Fibroblast of the aortic adventitia (primary cell): ENCODE results near the gene RLN3. TPM values are rescaled to one million over a fixed set of nuclear protein-coding genes. Genes with fewer than 3 reads are reported as not detected.
"Not testable (repeated sequence)": the region's sequence is repeated elsewhere in the genome, so short reads cannot be mapped to it uniquely, and the experiment has no call there.

Experiments
- DNase-seq: peaks from one replicate; pipeline ENCODE4 v3.0.0-alpha.2; 2010; ENCODE audit warnings: low read depth
- H3K4me3 ChIP-seq: 2 replicates; pipeline ENCODE4 v1.5.1; 2011; ENCODE audit warnings: low read depth, mild to moderate bottlenecking, control low read depth, low read length, moderate library complexity
- total RNA-seq: library from RNA; depleted of rRNA; stranded (reverse); fragments of >200 nt; gene quantifications from 2 replicates; pipeline ENCODE4 v1.2.3, GENCODE V29; 2012; ENCODE audit warnings: low replicate concordance
- TF ChIP-seq, protein P1 (sequence below): IDR thresholded peaks from 2 replicates; pipeline ENCODE4 v1.5.1; 2011; ENCODE audit warnings: mild to moderate bottlenecking, low read length, control low read depth, inconsistent platforms; ENCODE audit not compliant: insufficient read depth

Gene RLN3
- total RNA-seq, 1 donor = not detected

DNA sequence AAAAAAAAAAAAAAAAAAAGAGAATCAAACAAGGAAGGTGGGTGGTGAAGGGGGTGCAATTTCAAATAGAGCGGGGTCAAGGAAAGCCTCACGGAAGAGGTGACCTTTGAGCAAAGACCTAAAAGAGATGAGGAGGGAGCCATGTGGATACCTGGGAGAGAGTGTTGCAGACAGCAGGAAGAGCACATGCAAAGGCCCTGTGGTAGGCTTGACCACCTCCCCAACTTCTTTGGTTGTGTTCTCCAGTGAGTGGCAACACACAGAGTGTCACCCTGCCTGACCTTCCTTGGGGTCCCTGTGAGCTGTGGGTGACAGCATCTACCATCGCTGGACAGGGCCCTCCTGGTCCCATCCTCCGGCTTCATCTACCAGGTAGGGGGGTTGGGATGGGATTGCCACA lies 22.6 kb downstream of the RLN3 start:
- H3K4me3 ChIP-seq = no peak overlapping the region
- DNase-seq = no peak
- TF ChIP-seq, protein P1, sequence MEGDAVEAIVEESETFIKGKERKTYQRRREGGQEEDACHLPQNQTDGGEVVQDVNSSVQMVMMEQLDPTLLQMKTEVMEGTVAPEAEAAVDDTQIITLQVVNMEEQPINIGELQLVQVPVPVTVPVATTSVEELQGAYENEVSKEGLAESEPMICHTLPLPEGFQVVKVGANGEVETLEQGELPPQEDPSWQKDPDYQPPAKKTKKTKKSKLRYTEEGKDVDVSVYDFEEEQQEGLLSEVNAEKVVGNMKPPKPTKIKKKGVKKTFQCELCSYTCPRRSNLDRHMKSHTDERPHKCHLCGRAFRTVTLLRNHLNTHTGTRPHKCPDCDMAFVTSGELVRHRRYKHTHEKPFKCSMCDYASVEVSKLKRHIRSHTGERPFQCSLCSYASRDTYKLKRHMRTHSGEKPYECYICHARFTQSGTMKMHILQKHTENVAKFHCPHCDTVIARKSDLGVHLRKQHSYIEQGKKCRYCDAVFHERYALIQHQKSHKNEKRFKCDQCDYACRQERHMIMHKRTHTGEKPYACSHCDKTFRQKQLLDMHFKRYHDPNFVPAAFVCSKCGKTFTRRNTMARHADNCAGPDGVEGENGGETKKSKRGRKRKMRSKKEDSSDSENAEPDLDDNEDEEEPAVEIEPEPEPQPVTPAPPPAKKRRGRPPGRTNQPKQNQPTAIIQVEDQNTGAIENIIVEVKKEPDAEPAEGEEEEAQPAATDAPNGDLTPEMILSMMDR = no peak

DNA sequence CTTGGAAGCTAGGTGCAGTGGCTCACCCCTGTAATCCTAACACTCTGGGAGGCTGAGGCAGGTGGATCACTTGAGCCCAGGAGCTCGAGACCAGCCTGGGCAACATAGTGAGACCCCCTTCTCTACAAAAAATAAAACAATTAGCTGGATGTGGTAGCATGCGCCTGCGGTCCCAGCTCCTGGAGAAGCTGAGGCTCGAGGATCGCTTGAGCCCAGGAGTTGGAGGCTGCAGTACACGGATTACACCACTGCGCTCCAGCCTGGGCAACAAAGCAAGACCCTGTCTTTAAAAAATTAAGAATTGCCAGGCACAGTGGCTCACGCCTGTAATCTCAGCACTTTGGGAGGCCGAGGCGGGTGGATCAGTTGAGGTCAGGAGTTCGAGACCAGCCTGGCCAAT lies 23.0 kb downstream of the RLN3 start:
- not testable (repeated sequence) for DNase-seq, H3K4me3 ChIP-seq

DNA sequence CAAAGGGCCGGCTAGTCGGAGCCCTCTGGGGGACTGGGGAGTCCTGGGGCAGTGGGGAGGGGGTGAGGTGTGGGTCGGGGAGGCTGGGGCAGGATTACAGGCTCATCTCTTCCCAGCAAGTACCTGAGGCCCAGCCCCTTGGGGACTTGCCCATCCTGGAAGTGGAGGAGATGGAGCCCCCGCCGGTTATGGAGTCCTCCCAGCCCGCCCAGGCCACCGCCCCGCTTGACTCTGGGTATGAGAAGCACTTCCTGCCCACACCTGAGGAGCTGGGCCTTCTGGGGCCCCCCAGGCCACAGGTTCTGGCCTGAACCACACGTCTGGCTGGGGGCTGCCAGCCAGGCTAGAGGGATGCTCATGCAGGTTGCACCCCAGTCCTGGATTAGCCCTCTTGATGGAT lies 24.0 kb downstream of the RLN3 start:
- H3K4me3 ChIP-seq = no peak overlapping the region
- TF ChIP-seq, protein P1 = no peak
- DNase-seq = no peak

DNA sequence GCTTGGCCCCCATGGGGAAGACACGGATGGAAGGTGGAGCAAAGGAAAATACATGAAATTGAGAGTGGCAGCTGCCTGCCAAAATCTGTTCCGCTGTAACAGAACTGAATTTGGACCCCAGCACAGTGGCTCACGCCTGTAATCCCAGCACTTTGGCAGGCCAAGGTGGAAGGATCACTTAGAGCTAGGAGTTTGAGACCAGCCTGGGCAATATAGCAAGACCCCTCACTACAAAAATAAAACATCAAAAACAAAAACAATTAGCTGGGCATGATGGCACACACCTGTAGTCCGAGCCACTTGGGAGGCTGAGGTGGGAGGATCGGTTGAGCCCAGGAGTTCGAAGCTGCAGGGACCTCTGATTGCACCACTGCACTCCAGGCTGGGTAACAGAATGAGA lies 24.5 kb downstream of the RLN3 start:
- no peak overlapping the region for H3K4me3 ChIP-seq
- TF ChIP-seq, protein P1 = no peak
- no peak for DNase-seq

DNA sequence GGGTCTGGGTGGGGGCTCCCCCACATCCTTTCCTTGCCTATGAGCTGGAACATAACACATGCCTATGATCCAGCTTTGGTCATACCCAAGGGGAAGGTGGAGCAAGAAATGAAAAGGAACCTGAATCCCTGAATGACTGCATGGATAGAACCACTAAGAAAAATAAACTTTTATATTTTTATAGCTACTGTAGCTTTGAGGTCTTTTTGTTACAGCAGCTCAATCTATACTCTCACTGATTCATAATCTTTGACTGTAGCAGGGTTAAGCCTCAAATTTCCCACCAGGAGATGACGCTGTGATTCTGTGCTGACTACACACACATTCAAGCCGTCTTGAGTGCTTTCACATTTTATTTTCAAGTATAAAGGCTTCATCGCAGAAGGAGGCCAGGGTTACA lies 25.1 kb downstream of the RLN3 start:
- no peak for DNase-seq
- TF ChIP-seq, protein P1 = no peak
- no peak overlapping the region for H3K4me3 ChIP-seq

DNA sequence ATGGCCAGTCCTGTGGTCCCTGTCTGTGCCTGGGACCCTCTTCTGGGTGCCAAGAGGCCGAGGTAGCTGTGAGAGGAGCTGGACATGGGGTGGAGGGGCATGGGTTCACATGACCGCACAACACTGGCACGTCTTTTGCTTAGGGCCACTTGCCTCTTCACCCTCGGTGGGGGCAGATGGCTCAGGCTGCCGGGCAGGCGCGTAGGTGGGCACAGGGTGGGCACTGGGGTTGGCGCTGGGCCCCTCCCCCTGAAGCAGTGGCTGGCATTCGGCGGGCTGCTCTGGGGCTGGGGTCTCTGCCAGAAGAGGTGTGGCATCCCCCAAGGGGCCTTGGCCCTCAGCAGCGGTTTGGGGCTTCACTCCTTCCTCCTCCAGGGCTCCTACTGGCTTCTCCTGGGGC lies 25.6 kb downstream of the RLN3 start:
- H3K4me3 ChIP-seq = no peak overlapping the region
- TF ChIP-seq, protein P1 = no peak
- no peak for DNase-seq

DNA sequence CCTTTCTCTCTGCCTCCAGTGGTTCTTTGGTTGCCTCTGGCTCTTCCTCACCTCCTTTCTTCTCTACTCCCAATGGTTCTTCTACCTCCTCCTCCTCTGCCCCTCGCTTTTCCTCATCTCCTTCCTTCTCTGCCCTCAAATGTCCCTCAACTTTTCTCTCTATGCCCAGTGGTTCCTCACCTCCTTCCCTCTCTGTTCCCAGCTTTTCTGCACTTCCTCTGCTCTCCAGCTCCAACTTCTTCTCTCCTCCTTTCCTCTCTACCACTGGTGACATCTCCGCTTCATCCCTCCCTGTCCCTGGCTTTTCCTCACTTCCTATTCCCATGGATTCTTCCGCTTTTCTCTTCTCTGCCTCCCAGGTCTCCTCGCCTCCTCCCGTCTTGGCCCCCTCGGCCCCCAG lies 26.2 kb downstream of the RLN3 start:
- TF ChIP-seq, protein P1 = no peak
- H3K4me3 ChIP-seq = no peak overlapping the region
- DNase-seq = no peak

DNA sequence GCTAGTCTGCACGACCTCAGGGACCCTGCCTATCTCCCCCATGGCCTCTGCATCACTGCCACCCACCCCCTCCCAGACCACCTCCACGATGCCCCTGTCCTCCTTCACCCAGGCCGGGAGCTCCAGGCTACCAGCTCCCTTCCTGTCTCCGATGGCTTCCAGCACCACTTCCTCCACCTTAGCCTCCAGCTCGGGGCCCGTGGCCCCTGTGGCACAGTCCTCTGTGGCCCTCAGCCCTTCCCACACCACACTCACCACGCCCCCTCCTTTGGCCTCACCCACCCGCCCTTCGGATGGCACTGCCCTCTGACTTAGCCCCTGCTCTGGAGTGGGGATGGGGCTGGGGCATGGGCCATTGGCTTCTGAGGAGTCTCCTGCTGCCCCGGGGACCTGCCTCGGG lies 26.8 kb downstream of the RLN3 start:
- DNase-seq = no peak

More for the DNA sequence above, 26.8 kb downstream of the RLN3 start:
- TF ChIP-seq, protein P1 = no peak
- no peak overlapping the region for H3K4me3 ChIP-seq
